HEK293 (cell line): ENCODE data around the gene CLEC2A.

Source experiments
- CTCF ChIA-PET: fragments of 350-600 bp; formaldehyde crosslinking; extraction: SDS; loops from one replicate; lab custom pipeline; 2021; ENCODE audit warnings: antibody characterized with exemption; lab: Yijun Ruan, JAX
- POLR2A ChIA-PET: fragments of 300-600 bp; formaldehyde crosslinking; extraction: SDS; loops from one replicate; lab custom pipeline; 2020; ENCODE audit warnings: antibody characterized with exemption, inconsistent platforms; lab: Yijun Ruan, JAX
- H3K27ac ChIP-seq: fragments of 200-500 bp; sonication (Bioruptor generic); 2 replicates; pipeline ENCODE4 v1.5.1; 2014; ENCODE audit warnings: low read depth, low read length, control low read depth, inconsistent platforms; ENCODE audit errors: extremely low read depth
- H3K36me3 ChIP-seq, 2 experiments: fragments of 200-500 bp in 1 of 2; sonication (Bioruptor generic) in 1 of 2; 1 replicate in 1 of 2; 2 replicates in 1 of 2; pipeline ENCODE4 v1.5.1; 2014 to 2017; ENCODE audit warnings: inconsistent platforms in 2 of 2, low read length in 2 of 2; ENCODE audit not compliant: control insufficient read depth in 2 of 2, insufficient read depth in 1 of 2
- H3K4me1 ChIP-seq: fragments of 200-500 bp; sonication (Bioruptor generic); 2 replicates; pipeline ENCODE4 v1.5.1; 2014; ENCODE audit warnings: mild to moderate bottlenecking, low read length, inconsistent platforms; ENCODE audit not compliant: control insufficient read depth, insufficient read depth
- H3K4me3 ChIP-seq: 2 replicates; pipeline ENCODE4 v1.5.1; 2011; ENCODE audit warnings: low read depth, mild to moderate bottlenecking, control low read depth, low read length, moderate library complexity
- H3K9me3 ChIP-seq: fragments of 200-500 bp; sonication (Bioruptor generic); 2 replicates; pipeline ENCODE4 v1.5.1; 2014; ENCODE audit warnings: low read depth, low read length, inconsistent platforms; ENCODE audit not compliant: control insufficient read depth, insufficient read depth
- BCL11A ChIP-seq: fragments of 450-650 bp; formaldehyde crosslinking; IDR thresholded peaks from 2 replicates; pipeline ENCODE4 v1.5.1; 2016; ENCODE audit warnings: low read depth, missing biosample characterization, missing genetic modification characterization
- BCL6B ChIP-seq: fragments of 450-650 bp; formaldehyde crosslinking; IDR thresholded peaks from 2 replicates; pipeline ENCODE4 v1.5.1; 2017; ENCODE audit warnings: missing biosample characterization, missing genetic modification characterization
- GFI1B ChIP-seq: fragments of 450-650 bp; formaldehyde crosslinking; IDR thresholded peaks from 2 replicates; pipeline ENCODE4 v1.5.1; 2016; ENCODE audit warnings: missing biosample characterization, missing genetic modification characterization
- HOXA7 ChIP-seq: sonication (generic); formaldehyde crosslinking; IDR thresholded peaks from 2 replicates; pipeline ENCODE4 v1.8.1; 2022; ENCODE audit warnings: missing genetic modification reagents, borderline replicate concordance
- YY1 ChIP-seq: fragments of 450-650 bp; formaldehyde crosslinking; IDR thresholded peaks from 2 replicates; pipeline ENCODE4 v1.5.1; 2018; ENCODE audit warnings: missing biosample characterization, missing genetic modification characterization
- ZBTB8A ChIP-seq: fragments of 450-650 bp; formaldehyde crosslinking; IDR thresholded peaks from 2 replicates; pipeline ENCODE4 v1.5.1; 2016; ENCODE audit warnings: missing biosample characterization, missing genetic modification characterization
- ZFHX2 ChIP-seq: fragments of 450-650 bp; formaldehyde crosslinking; conservative IDR thresholded peaks from 2 replicates; pipeline ENCODE4 v1.5.1; 2016; ENCODE audit warnings: missing biosample characterization, missing genetic modification characterization
- ZNF114 ChIP-seq: fragments of 450-650 bp; formaldehyde crosslinking; IDR thresholded peaks from 2 replicates; pipeline ENCODE4 v1.5.0; 2017; ENCODE audit warnings: missing biosample characterization, missing genetic modification characterization
- ZNF155 ChIP-seq: fragments of 450-650 bp; formaldehyde crosslinking; IDR thresholded peaks from 2 replicates; pipeline ENCODE4 v1.5.1; 2016; ENCODE audit warnings: missing biosample characterization, missing genetic modification characterization
- ZNF239 ChIP-seq: fragments of 450-650 bp; formaldehyde crosslinking; IDR thresholded peaks from 2 replicates; pipeline ENCODE4 v1.5.1; 2016; ENCODE audit warnings: missing biosample characterization, missing genetic modification characterization
- ZNF274 ChIP-seq, 2 experiments: fragments of 200-500 bp in 1 of 2; fragments of 450-650 bp in 1 of 2; sonication (Bioruptor generic) in 1 of 2; formaldehyde crosslinking in 1 of 2; IDR thresholded peaks; 2 replicates each; pipeline versions ENCODE4 v1.5.1 to v1.6.1; 2014 to 2016; ENCODE audit warnings: borderline replicate concordance in 1 of 2, inconsistent platforms in 1 of 2, low read length in 1 of 2, missing biosample characterization in 1 of 2, missing genetic modification characterization in 1 of 2
- ZNF433 ChIP-seq: fragments of 450-650 bp; formaldehyde crosslinking; IDR thresholded peaks from 2 replicates; pipeline ENCODE4 v1.5.1; 2016; ENCODE audit warnings: missing biosample characterization, missing genetic modification characterization, low read depth
- ZNF521 ChIP-seq: fragments of 450-650 bp; formaldehyde crosslinking; IDR thresholded peaks from 2 replicates; pipeline ENCODE4 v1.5.1; 2017; ENCODE audit warnings: missing biosample characterization, mild to moderate bottlenecking, missing genetic modification characterization
- ZNF529 ChIP-seq: fragments of 450-650 bp; formaldehyde crosslinking; IDR thresholded peaks from 2 replicates; pipeline ENCODE4 v1.5.1; 2017; ENCODE audit warnings: missing genetic modification characterization, missing biosample characterization; ENCODE audit not compliant: insufficient replicate concordance
- ZNF544 ChIP-seq: fragments of 450-650 bp; formaldehyde crosslinking; IDR thresholded peaks from 2 replicates; pipeline ENCODE4 v1.5.0; 2017; ENCODE audit warnings: missing biosample characterization, missing genetic modification characterization
- ZNF747 ChIP-seq: fragments of 450-650 bp; formaldehyde crosslinking; IDR thresholded peaks from 2 replicates; pipeline ENCODE4 v1.5.1; 2016; ENCODE audit warnings: missing biosample characterization, missing genetic modification characterization
- ZNF830 ChIP-seq: fragments of 450-650 bp; IDR thresholded peaks from 2 replicates; pipeline ENCODE4 v1.5.0; 2018; ENCODE audit warnings: missing biosample characterization, missing genetic modification characterization, low read depth, mild to moderate bottlenecking, moderate library complexity
- TF ChIP-seq, protein P1 (sequence below): fragments of 450-650 bp; formaldehyde crosslinking; IDR thresholded peaks from 2 replicates; pipeline ENCODE4 v1.5.1; 2017; ENCODE audit warnings: missing biosample characterization, mild to moderate bottlenecking, missing genetic modification characterization, moderate library complexity
- TF ChIP-seq, protein P2 (sequence below): fragments of 450-650 bp; formaldehyde crosslinking; IDR thresholded peaks from 2 replicates; pipeline ENCODE4 v1.5.1; 2016; ENCODE audit warnings: missing biosample characterization, missing genetic modification characterization

Gene CLEC2A

GRCh38 chr12:9933958-9934357 lies 1.8 kb upstream of the CLEC2A start (continued):
- no peak for TF ChIP-seq ZNF155 (tag by site-specific recombination)
- TF ChIP-seq BCL6B (tag by site-specific recombination) = no peak
- TF ChIP-seq ZBTB8A (tag by site-specific recombination) = no peak
- no peak for TF ChIP-seq YY1 (tag by site-specific recombination)
- TF ChIP-seq BCL11A = no peak
- no peak for TF ChIP-seq ZNF747 (tag by site-specific recombination)
- no peak for TF ChIP-seq ZNF433
- TF ChIP-seq ZNF239 = no peak

- ChIA-PET POLR2A (no interaction called here), CTCF (no interaction called here)
- H3K9me3 ChIP-seq = no peaks in the 10 kb centered on the region
- no peaks in the 10 kb centered on the region for H3K4me1 ChIP-seq
- no peak overlapping the region for H3K4me3 ChIP-seq
- no peaks in the 10 kb centered on the region for H3K36me3 ChIP-seq
- no peak for TF ChIP-seq ZNF544
- no peak for TF ChIP-seq ZNF114
- TF ChIP-seq ZNF274 (IDR thresholded peaks at IDR 0.05; ENCODE audit: low read length) = no peak
- TF ChIP-seq ZNF274 (tag by site-specific recombination; IDR thresholded peaks at IDR 0.05; ENCODE audit: borderline replicate concordance) = no peak
- TF ChIP-seq ZNF529 (tag by site-specific recombination) = no peak
- no peak for TF ChIP-seq ZNF830
- no peak for TF ChIP-seq YY1 (tag by site-specific recombination)
- TF ChIP-seq, protein P1, sequence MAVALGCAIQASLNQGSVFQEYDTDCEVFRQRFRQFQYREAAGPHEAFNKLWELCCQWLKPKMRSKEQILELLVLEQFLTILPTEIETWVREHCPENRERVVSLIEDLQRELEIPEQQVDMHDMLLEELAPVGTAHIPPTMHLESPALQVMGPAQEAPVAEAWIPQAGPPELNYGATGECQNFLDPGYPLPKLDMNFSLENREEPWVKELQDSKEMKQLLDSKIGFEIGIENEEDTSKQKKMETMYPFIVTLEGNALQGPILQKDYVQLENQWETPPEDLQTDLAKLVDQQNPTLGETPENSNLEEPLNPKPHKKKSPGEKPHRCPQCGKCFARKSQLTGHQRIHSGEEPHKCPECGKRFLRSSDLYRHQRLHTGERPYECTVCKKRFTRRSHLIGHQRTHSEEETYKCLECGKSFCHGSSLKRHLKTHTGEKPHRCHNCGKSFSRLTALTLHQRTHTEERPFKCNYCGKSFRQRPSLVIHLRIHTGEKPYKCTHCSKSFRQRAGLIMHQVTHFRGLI (tag by site-specific recombination) = no peak
- no peak overlapping the region for H3K27ac ChIP-seq
Measured at GRCh38 chr12:9931245-9931644, 925 bp downstream of the CLEC2A start.

DNA sequence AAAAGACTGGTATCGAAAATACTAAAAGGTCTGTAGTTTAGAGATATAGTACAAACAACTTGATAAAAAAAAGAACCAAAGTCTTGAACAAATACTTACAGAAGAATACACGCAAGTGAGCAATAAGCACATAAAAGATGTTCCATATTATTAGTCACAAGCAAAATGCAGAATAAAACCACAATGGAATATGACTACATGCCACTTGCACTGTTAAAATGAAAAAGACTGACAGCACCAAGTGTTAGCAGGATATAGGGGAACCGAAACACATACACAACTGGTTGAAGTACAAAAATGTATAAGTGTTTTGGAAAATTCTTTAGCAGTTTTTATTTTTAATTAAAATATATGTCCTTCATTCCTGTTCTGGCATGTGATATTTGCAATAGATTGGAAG lies 3.6 kb downstream of the CLEC2A start:
- CTCF ChIA-PET = interaction anchor here (0.9 kb wide), 1 partner anchor 178 kb away, joined by 6 read pairs; no protein-coding TSS in a partner anchor
- TF ChIP-seq ZFHX2 = no peak
- TF ChIP-seq, protein P2, sequence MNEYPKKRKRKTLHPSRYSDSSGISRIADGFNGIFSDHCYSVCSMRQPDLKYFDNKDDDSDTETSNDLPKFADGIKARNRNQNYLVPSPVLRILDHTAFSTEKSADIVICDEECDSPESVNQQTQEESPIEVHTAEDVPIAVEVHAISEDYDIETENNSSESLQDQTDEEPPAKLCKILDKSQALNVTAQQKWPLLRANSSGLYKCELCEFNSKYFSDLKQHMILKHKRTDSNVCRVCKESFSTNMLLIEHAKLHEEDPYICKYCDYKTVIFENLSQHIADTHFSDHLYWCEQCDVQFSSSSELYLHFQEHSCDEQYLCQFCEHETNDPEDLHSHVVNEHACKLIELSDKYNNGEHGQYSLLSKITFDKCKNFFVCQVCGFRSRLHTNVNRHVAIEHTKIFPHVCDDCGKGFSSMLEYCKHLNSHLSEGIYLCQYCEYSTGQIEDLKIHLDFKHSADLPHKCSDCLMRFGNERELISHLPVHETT (tag by site-specific recombination) = no peak
- TF ChIP-seq GFI1B (tag by site-specific recombination) = no peak
- TF ChIP-seq HOXA7 (CRISPR knock-in tag) = no peak
- no peak for TF ChIP-seq ZNF521
- no peak overlapping the region for H3K27ac ChIP-seq
- H3K4me3 ChIP-seq = no peak overlapping the region
- H3K9me3 ChIP-seq = no peaks in the 10 kb centered on the region
- H3K4me1 ChIP-seq = no peaks in the 10 kb centered on the region
- H3K36me3 ChIP-seq = no peaks in the 10 kb centered on the region
- POLR2A ChIA-PET = no interaction called here
